HG03520 (cell line): Measurements from ENCODE around the gene COX7A2.

Experiments used
- ATAC-seq: cut with Tn5 transposase; IDR thresholded peaks from one replicate; pipeline ENCODE4 v1.9.1; 2021; ENCODE audit warnings: mild to moderate bottlenecking, moderate library complexity; ENCODE audit not compliant: unreplicated experiment

COX7A2 gene

GRCh38 chr6:75222261-75222660 lies 21.3 kb downstream of the COX7A2 start:
- ATAC-seq, result no peak

- no peak for ATAC-seq
Measured at GRCh38 chr6:75221116-75221515, 22.5 kb downstream of the COX7A2 start.

- no peak for ATAC-seq
Measured at GRCh38 chr6:75220357-75220756, 23.2 kb downstream of the COX7A2 start.

- no peak for ATAC-seq
Measured at GRCh38 chr6:75219263-75219662, 24.3 kb downstream of the COX7A2 start.

GRCh38 chr6:75217193-75217592 lies 26.4 kb downstream of the COX7A2 start:
- no peak for ATAC-seq

- no peak for ATAC-seq
Measured at GRCh38 chr6:75215291-75215690, 28.3 kb downstream of the COX7A2 start.

- peak; percentile 57 for ATAC-seq
Measured at GRCh38 chr6:75213732-75214131, 29.9 kb downstream of the COX7A2 start.

- no peak for ATAC-seq
Measured at GRCh38 chr6:75213112-75213511, 30.5 kb downstream of the COX7A2 start.

- ATAC-seq, result no peak
Measured at GRCh38 chr6:75211920-75212590, 31.5 kb downstream of the COX7A2 start.

GRCh38 chr6:75210885-75211739 lies 32.5 kb downstream of the COX7A2 start:
- no peak for ATAC-seq

GRCh38 chr6:75209184-75209723 lies 34.3 kb downstream of the COX7A2 start:
- ATAC-seq, result no peak

GRCh38 chr6:75208298-75209183 lies 35.1 kb downstream of the COX7A2 start:
- peak; percentile 69 for ATAC-seq

- no peak for ATAC-seq
Measured at GRCh38 chr6:75206576-75207342, 36.8 kb downstream of the COX7A2 start.

- no peak for ATAC-seq
Measured at GRCh38 chr6:75205776-75206575, 37.6 kb downstream of the COX7A2 start, which contains the start of gene COL12A1. Gene COL12A1 (minus strand): TSS chr6:75206053. CDS start chr6:75202792, 3,261 bp downstream.

GRCh38 chr6:75204959-75205775 lies 38.4 kb downstream of the COX7A2 start:
- ATAC-seq, result no peak

GRCh38 chr6:75204217-75204958 lies 39.2 kb downstream of the COX7A2 start:
- ATAC-seq, result no peak

GRCh38 chr6:75203721-75204120 lies 39.9 kb downstream of the COX7A2 start:
- no peak for ATAC-seq

- no peak for ATAC-seq
Measured at GRCh38 chr6:75202676-75203131, 40.9 kb downstream of the COX7A2 start.
